A673 (cell line): ENCODE results near the gene GRK6. TPM values are rescaled to one million over a fixed set of nuclear protein-coding genes. Genes with fewer than 3 reads are reported as not detected.
A peak's percentile ranks its signal among the peaks of the same experiment; 100 is the strongest.

Experiments used
- BruUV-seq: library from RNA; stranded (reverse); fragments of 400-500 nt; replicated peaks from 2 replicates; lab custom pipeline; 2021; lab: Mats Ljungman, UMichigan
- CTCF ChIA-PET: fragments of 300-600 bp; sonication (Branson Sonifier 250); formaldehyde crosslinking; loops from one replicate; lab custom pipeline; 2022; ENCODE audit warnings: antibody characterized with exemption; lab: Charles Lee
- POLR2A ChIA-PET: fragments of 300-600 bp; sonication (Branson Sonifier 250); formaldehyde crosslinking; loops from one replicate; lab custom pipeline; 2022; ENCODE audit warnings: antibody characterized with exemption; ENCODE audit not compliant: low non-redundant PET; lab: Charles Lee
- DNase-seq: peaks from one replicate; pipeline ENCODE4 v3.0.0-alpha.2; 2015; ENCODE audit warnings: low spot score
- H3K27ac ChIP-seq: fragments of 200-600 bp; sonication (generic); 2 replicates; pipeline ENCODE4 v1.5.1; 2016; ENCODE audit warnings: mixed run types, low read depth, mild to moderate bottlenecking, mixed read lengths, antibody characterized with exemption, low read length; ENCODE audit not compliant: poor library complexity, severe bottlenecking
- H3K27me3 ChIP-seq: fragments of 200-600 bp; sonication (generic); replicated peaks from 2 replicates; pipeline ENCODE4 v1.6.1; 2017; ENCODE audit warnings: mixed run types, low read depth, mild to moderate bottlenecking, mixed read lengths, antibody characterized with exemption, low read length; ENCODE audit not compliant: insufficient read depth, poor library complexity
- H3K36me3 ChIP-seq: fragments of 200-600 bp; sonication (generic); 2 replicates; pipeline ENCODE4 v1.6.1; 2016; ENCODE audit warnings: mixed run types, mild to moderate bottlenecking, mixed read lengths, antibody characterized with exemption, low read length; ENCODE audit not compliant: insufficient read depth, poor library complexity, severe bottlenecking
- H3K4me1 ChIP-seq: fragments of 200-600 bp; sonication (generic); 2 replicates; pipeline ENCODE4 v1.6.1; 2017; ENCODE audit warnings: mixed run types, mild to moderate bottlenecking, mixed read lengths, antibody characterized with exemption, low read length; ENCODE audit not compliant: insufficient read depth, poor library complexity, severe bottlenecking
- H3K4me3 ChIP-seq: fragments of 200-600 bp; sonication (generic); 2 replicates; pipeline ENCODE4 v1.5.1; 2016; ENCODE audit warnings: low read depth, mixed run types, mild to moderate bottlenecking, mixed read lengths, low read length; ENCODE audit not compliant: poor library complexity, severe bottlenecking
- H3K9me3 ChIP-seq: fragments of 200-600 bp; sonication (generic); 2 replicates; pipeline ENCODE4 v1.6.1; 2016; ENCODE audit warnings: mixed run types, low read depth, mild to moderate bottlenecking, mixed read lengths, antibody characterized with exemption, low read length; ENCODE audit not compliant: poor library complexity, severe bottlenecking
- EZH2 ChIP-seq: fragments of 200-600 bp; sonication (generic); IDR thresholded peaks from 2 replicates; pipeline ENCODE4 v1.6.1; 2017; ENCODE audit warnings: borderline replicate concordance, low read depth, mild to moderate bottlenecking, mixed read lengths, antibody characterized with exemption, low read length; ENCODE audit not compliant: poor library complexity, severe bottlenecking
- intact Hi-C: fragments of 100-400 bp; cut with micrococcal nuclease; formaldehyde crosslinking; loops from one replicate; pipeline ENCODE4 v1.10.0; 2022; ENCODE audit not compliant: unreplicated experiment
- total RNA-seq: library from RNA; stranded (reverse); gene quantifications from 2 replicates; pipeline ENCODE4 v1.2.3, GENCODE V29; 2021
- TF ChIP-seq, protein P1 (sequence below): fragments of 300-800, 200-600 bp; sonication (generic); conservative IDR thresholded peaks from 2 replicates; pipeline ENCODE4 v1.5.1; 2017; ENCODE audit warnings: low read depth, mild to moderate bottlenecking, antibody characterized with exemption, low read length, moderate library complexity, mixed read lengths

GRK6 gene
- total RNA-seq, 1 experiment from 2014 or later, result 32.1 TPM

DNA sequence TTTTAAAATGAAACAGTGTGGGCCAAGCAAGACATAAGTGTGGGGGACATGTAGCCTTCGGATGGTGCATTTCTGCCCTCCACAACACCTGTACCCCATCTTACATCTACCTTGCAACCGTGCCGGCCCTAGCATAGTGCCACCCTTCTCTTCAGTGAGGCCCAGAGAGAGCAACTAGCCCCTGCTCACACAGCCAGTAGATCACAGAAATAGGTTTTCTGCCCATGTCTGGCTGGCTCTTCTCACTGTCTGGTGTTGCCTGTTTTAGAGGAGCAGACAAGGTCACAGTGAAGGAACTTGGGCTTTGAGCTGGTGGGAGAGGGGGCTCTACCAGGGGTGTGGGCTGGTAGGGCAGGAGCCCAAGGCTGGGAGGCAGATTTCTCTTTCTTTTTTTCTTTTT lies 59.8 kb downstream of the GRK6 start:
- ChIA-PET POLR2A (no interaction called here), CTCF (no interaction called here)
- H3K9me3 ChIP-seq, result no peaks in the 10 kb centered on the region
- no peak overlapping the region for H3K4me3 ChIP-seq
- no TSS peak for BruUV-seq
- H3K27ac ChIP-seq, result no peak overlapping the region
- DNase-seq, result no peak
- intact Hi-C loops, result no loop called here
- H3K27me3 ChIP-seq, result no peaks in the 10 kb centered on the region
- no peak for TF ChIP-seq EZH2
- TF ChIP-seq, protein P1, sequence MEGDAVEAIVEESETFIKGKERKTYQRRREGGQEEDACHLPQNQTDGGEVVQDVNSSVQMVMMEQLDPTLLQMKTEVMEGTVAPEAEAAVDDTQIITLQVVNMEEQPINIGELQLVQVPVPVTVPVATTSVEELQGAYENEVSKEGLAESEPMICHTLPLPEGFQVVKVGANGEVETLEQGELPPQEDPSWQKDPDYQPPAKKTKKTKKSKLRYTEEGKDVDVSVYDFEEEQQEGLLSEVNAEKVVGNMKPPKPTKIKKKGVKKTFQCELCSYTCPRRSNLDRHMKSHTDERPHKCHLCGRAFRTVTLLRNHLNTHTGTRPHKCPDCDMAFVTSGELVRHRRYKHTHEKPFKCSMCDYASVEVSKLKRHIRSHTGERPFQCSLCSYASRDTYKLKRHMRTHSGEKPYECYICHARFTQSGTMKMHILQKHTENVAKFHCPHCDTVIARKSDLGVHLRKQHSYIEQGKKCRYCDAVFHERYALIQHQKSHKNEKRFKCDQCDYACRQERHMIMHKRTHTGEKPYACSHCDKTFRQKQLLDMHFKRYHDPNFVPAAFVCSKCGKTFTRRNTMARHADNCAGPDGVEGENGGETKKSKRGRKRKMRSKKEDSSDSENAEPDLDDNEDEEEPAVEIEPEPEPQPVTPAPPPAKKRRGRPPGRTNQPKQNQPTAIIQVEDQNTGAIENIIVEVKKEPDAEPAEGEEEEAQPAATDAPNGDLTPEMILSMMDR, result no peak
- H3K4me1 ChIP-seq, result peaks cover 18% of the 10 kb centered on the region
- H3K36me3 ChIP-seq, result peaks cover 20% of the 10 kb centered on the region

GRCh38 chr5:177487144-177487543 lies 60.7 kb downstream of the GRK6 start:
- Histone ChIP-seq H3K4me3 (no peak overlapping the region), H3K9me3 (no peaks in the 10 kb centered on the region), H3K36me3 (peaks cover 20% of the 10 kb centered on the region), H3K4me1 (peaks cover 21% of the 10 kb centered on the region), H3K27ac (no peak overlapping the region), H3K27me3 (no peaks in the 10 kb centered on the region)
- ChIA-PET CTCF (no interaction called here), POLR2A (no interaction called here)
- no peak for DNase-seq
- no TSS peak for BruUV-seq
- intact Hi-C loops, result no loop called here
- TF ChIP-seq, protein P1, result no peak
- TF ChIP-seq EZH2, result no peak

- H3K36me3 ChIP-seq, result peaks cover 24% of the 10 kb centered on the region
- H3K27ac ChIP-seq, result no peak overlapping the region
- ChIA-PET CTCF (interaction anchor here (1.3 kb wide), 1 partner anchor 13 kb away, joined by 3 read pairs; no protein-coding TSS in a partner anchor), POLR2A (no interaction called here)
- H3K9me3 ChIP-seq, result no peaks in the 10 kb centered on the region
- BruUV-seq, result no TSS peak
- no peaks in the 10 kb centered on the region for H3K27me3 ChIP-seq
- intact Hi-C loops, result no loop called here
- peaks cover 26% of the 10 kb centered on the region for H3K4me1 ChIP-seq
- no peak for DNase-seq
- no peak overlapping the region for H3K4me3 ChIP-seq
- TF ChIP-seq, protein P1, result peak; percentile 39; the same call in 1 of the 2 replicates
- TF ChIP-seq EZH2, result no peak
Observed at GRCh38 chr5:177487975-177488374, 61.5 kb downstream of the GRK6 start.
